Left forelimb (tissue), 1 donor: Measurements from ENCODE around the gene EXOG.

ENCODE experiments used
- DNase-seq: peaks from one replicate; pipeline ENCODE4 v3.0.0-alpha.2; 2018; ENCODE audit warnings: low spot score

The EXOG gene

GRCh38 chr3:38545983-38546382 is 49.8 kb downstream of the EXOG start:
- no peak for DNase-seq

- peak; percentile 45 for DNase-seq
Observed at GRCh38 chr3:38548154-38548931, 52.2 kb downstream of the EXOG start.

DNA sequence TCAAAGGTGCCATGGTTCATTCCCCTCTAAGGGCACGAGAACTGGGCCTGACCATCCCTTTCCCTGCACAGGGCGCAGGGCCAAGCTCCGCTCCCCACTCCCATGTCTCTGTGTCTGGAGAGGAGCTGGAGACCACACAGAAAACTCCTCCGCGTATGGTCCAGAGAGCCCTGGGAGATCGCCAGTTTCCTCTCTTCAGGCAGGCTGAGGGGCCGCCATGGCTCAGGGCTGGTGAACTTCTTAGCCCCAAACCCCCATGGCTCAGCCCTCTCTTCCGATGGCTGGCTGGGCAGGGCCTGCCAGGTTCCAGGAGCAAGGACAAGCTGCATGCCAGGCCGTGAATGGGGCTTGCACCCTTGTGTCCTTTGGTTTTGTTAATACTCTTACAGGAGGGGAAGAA is 52.9 kb downstream of the EXOG start:
- peak; percentile 60 for DNase-seq

- peak; percentile 51 for DNase-seq
Observed at GRCh38 chr3:38549486-38549885, 53.3 kb downstream of the EXOG start.

GRCh38 chr3:38549957-38550840 is 54.1 kb downstream of the EXOG start:
- peak; percentile 48 for DNase-seq

GRCh38 chr3:38551026-38551832 is 55.1 kb downstream of the EXOG start:
- DNase-seq = peak; percentile 42

- DNase-seq = no peak
Observed at GRCh38 chr3:38552364-38552763, 56.2 kb downstream of the EXOG start.

DNA sequence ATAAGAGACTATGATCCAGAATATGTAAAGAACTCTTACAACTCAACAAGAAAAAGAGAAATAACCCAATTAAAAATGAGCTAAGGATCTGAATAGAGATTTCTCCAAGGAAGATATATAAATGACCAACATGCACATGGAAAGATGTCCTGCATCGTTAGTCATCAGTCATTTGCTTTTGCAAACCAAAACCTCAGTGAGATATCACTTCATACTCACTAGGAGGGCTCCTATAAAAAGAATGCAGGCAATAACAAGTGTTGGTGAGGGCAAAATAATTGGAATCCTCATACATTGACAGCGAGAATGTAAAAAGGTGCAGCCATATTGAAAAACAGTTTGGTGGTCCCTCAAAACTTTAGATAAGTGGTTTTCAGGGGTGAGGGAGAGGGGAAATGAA is 56.9 kb downstream of the EXOG start:
- DNase-seq = no peak

DNA sequence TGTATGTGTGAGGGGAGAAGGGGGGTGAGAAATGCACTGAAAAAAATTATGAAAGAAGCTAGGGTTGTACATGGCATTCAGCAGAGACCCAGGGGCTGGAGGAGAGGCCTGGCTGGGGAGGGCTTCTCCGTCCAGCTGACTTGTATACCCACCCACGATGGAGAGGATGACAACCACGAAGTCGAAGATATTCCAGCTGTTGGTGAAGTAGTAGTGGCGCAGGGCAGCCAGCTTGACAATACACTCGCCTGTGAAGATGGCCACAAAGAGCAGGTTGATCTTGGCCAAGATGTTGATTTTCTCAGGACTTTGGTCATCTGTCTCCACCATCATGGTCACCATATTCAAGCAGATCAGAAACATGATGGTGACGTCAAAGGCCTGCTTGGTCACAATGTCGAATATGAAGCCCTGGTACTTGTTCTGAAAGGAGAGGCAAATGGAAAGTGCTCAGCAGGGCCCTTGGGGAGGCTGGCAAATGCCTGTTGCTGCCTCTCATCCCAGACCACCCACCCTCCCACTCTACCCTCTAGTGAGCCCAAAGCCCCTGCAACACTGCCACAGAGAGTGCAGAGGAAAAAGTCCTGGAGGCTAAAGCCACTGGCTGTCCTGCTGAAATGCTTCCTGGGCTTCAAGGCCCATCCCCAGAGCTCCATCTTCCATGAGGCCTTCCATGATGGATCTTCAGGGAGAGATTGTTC is 58.1 kb downstream of the EXOG start:
- DNase-seq = no peak

GRCh38 chr3:38555149-38555840 is 59.2 kb downstream of the EXOG start:
- DNase-seq = no peak

DNA sequence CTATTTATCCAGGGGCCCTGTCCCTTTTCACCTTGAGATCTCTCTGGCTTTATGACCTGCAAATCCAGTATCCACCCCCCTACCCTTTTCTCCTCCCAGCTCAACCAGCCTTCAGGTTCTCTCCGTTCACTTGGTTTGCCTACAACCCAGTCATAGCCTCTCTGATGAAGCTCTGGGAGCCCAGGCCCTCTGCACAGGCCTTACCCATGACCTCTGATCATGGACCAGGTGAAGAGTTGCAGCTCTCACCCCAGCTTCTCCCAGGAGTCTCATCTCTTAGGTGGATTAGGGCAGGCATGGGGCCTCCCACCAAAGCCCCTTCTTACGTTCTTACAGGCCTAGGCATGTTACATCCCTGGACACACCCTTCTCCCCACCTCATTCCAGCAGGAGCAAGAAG is 59.8 kb downstream of the EXOG start:
- DNase-seq = no peak

GRCh38 chr3:38556640-38557358 is 60.7 kb downstream of the EXOG start:
- DNase-seq = peak; percentile 34

GRCh38 chr3:38558864-38559263 is 62.7 kb downstream of the EXOG start:
- DNase-seq = no peak

DNA sequence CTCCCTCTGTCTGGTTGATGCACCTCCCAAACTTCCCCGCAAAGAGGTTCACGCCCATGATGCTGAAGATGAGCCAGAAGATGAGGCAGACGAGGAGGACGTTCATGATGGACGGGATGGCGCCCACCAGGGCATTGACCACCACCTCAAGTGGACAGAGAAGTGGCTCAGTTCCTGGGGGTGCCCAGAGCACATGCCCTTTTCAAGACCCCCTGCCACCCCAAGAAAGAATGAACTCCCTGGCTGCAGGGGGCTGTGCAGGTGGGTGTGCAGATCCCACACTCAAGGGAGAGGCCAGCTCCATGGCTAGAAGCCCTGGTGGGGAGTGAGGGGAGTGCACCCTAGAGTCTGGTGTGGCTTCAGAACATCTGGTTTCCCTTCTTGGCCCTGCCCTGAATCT is 64.1 kb downstream of the EXOG start:
- no peak for DNase-seq

DNA sequence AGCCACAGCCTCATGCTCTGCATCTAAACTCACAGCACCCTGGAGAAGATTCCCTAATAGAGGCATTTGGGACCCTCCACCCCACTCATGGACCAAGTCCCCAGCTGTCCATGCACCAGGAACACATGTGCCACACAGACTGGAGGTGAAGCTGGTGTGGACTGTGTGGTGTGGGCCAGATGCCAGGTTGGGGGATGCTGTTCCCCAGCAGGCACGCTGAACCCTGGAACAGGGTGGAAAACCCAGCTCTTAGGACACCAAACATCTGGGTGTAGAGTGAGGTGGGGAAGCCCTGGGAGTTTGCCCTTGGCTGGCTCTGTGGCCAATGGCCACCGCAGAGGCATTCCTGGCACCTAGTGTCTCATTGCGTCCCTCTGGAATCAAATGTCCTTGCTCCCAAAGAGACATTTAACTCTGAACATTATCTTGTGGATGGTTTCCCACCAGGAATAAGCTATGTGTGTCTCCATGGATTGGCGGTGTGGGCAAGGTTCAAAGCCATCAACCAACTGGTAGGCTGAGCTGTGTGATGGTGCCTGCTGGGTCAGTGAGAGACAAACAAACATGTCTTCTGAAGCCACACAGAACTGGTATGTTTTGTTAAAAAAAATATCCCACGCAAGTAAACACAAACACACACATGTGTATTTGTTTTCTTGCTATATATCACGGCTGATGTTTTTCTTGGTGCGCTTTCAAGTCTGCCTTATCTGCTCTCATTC is 65.0 kb downstream of the EXOG start:
- DNase-seq = no peak

DNA sequence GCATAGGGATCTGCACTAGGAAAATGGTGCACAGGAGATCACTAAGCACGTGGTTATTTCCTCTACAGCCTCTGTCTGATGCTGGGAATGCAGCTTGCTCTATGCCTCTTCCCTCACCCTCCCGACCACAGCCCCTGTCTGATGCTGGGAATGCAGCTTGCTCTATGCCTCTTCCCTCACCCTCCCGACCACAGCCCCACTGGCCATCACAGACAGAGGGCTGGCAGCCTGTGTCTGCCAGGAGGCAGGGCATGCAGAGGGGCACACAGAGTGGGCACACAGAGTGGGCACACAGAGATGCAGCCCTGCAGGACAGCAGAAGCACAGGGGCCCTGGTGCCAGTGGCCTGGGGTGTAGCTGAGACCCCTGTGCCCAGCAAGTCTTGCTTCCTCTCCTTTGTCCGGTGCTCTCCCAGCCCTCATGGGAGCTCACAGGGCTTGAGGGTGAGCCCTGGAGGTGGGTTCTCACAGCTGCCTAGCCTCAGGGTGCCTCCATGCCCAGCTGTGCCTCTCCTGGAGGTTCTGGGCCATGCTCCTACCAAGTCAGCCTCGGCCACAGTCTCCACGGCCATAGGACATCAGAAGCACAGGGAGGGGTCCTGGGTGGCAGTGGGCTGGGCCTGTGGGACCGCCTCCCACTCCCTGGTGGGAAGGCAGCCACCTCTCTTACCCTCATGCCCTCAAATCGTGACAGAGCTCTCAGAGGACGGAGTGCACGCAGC is 65.8 kb downstream of the EXOG start:
- DNase-seq = peak; percentile 48

DNA sequence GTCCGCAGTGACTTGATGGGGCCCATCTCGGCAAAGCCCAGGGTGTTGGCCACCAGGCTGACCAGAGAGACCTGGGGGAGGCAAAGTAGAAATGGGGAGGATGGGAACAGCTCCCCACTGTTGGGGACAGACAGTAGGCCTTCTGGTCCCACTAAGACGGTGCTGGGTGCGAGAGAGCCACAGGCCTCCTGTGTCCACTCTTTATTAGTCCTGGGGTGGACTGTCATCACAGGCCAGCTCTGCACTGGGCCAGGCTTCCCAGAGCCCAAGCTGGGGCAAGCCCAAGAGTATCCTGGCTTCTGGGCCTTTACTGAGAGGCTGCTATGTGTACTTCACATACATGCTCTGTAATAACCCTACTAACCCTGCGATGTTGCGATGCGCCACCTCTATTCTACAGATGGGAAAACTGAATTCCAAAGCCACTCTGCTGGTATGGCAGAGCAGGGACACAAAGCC is 66.4 kb downstream of the EXOG start:
- DNase-seq = no peak

- DNase-seq = peak; percentile 60
Observed at GRCh38 chr3:38563070-38563885, 67.1 kb downstream of the EXOG start.
